Anterior cingulate cortex (tissue), 58 donors: ENCODE measurements around the gene GPC4.
"Not testable (repeated sequence)": the region's sequence is repeated elsewhere in the genome, so short reads cannot be mapped to it uniquely, and the experiment has no call there.

Experiments
- DNase-seq, 58 donors: peaks; one replicate each; lab custom pipeline; 2025; lab: John Stamatoyannopoulos, UW

The GPC4 gene

DNA sequence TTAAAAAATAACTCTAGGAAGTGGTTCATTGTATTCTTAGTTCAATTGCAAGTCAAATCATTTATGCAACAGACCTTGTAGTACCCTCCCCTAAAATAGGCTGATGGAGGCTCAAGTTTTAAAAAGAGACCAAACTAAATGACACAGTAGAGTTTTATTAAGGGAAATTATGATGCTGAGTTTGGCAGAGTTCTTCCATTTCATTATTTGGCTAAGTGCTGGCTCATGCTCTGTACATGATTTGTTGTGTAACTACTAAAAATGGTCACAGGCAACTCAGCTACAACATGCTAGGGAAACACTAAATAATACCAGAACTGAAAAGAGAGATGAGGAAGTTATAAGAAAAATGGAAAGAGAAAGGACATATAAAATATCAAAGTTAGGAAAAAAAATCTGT is 101.0 kb downstream of the GPC4 start:
- no peak for DNase-seq

DNA sequence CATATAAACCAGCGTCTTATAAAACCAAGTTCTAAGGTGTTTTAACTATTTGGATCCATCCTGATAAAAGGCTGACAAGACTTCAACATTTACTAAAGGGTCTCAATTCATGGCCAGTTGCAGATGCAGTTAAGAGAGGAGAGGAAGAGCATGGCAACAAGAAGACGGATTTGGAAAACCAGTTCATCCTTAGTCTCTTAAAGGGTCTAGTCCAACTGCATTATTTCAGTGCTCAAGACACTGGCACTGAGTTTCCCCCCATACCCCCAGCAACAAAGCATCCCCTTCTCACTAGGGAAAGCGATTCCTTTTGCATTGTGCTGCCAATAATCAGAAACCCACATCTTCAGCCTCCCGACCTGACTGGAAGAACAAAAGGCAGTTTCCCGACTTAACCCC is 106.8 kb downstream of the GPC4 start:
- no peak for DNase-seq

DNA sequence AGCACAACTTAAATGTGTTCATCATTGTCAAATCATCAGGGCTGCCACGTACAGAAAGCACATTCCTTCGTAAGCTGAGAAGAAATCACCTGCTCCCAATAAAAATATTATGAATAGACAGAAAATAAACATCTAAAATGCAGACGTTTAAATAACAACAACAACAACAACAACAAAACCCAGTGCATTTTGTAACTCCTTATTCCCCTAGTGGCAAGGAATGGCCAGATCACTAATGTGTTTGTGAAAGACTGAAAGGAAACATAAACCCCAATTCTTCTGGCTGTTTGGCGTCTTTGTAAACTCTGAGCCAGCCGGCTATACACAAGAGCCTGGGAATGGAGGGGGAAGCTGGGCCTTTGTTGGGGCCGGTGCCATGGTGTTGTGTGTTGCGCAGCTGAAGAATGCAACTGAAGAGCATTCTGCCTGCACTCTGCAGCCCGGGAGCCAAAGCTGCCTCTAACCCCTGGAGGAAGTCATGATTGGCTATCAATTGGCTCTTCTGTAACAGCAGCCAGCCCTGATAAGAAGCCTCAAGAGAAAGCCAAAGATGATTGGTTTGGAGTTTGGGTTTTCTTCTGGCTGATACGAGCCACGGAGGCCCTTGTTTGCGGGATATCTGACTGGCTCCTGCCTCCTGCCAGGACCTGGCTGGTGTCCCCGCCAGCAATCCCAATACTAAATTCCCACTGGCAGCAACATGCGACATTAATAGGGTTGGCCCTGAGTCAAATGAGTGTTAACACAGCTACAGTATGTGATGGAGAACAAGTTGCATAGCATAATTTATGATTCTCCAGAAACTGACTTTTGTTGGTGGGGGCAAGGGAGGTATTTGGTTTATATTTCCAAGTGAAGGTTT is 107.4 kb downstream of the GPC4 start:
- peak in 43 of 58 donors; percentile 0 to 66 (median 11) for DNase-seq

DNA sequence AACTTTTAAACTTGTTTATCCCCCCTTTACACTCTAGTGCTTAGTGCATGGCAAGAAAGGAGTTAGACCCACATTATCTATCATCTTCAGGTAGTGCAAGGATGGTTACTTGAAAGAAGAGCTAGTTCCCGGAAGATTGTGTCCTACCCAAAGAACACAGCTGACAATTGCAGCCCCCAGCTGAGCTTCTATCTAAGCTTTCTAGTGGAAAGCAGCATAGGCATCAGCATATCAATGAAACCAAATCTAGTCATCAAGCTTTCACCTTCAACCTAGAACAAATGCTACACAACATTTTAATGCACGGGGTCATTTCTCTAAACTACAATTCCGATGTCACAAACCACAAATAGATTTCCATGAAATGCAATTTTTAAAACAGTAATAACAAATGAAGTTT is 108.2 kb downstream of the GPC4 start:
- no peak for DNase-seq

DNA sequence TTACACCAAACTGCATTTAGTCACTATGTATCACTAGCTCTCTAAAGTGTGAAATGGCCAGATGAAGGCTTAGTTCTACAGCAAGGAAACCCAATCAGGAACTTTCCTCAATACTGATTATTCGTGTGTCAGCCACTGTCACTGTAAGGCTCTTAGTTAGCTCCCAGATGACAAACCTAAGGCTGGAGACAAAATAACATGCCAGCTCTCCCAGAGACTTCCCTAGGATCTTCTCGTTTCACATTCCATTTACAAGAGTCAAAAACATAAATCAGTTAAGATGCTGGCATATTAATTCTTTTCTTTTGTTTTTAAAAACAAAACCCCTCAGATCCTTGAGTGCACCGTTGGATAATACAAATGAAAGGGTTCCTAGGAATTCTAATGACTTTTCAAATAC is 109.0 kb downstream of the GPC4 start:
- DNase-seq = no peak

DNA sequence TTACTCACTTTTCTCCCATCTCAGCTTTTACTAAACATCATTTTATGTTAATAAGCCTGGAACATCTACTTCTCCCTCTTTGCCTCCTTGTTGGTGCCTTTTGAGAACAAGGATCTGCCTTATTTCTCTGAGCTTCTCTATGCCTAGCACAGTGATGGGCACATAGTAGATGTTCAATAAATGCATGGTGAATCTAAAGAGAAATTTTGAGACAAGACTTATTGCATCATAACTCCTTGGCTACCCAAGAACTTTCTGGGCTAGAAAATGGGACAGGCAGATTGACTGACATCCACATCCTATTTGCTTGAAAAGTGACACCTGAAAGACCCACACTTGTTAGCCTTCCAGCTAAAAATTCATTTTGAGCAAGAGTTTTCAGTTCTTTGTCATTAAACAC is 109.9 kb downstream of the GPC4 start:
- no peak for DNase-seq

DNA sequence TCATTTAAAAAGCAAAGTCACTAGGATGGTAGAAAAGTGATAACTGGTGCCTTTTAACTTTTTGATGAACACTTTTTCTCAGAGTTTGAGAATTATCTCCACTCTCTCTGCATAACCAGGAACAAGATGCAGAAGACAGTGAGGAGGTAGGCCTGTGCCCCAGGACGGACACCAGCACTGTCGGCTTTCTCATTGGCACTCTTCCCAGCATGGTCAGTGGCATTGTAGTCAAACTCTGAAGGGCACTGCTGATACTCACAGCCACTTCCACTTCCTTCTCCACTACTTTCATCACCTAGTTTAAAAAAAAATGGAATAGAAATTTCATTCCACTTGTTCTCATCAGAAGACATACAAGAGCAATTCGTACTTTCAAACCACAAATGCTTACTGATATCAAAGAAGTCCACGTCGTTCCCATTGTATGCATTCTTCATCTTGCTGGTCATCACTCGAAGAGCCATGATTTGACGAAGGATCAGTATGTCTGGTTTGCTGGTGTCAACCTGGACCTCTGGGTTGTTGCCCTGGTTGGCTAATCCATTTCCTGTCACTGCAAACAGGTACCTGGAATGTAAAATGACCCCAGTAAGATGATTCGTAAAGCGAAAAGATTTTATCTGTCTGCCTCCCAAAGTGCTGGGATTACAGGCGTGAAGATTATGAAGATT is 112.4 kb downstream of the GPC4 start:
- no peak for DNase-seq

DNA sequence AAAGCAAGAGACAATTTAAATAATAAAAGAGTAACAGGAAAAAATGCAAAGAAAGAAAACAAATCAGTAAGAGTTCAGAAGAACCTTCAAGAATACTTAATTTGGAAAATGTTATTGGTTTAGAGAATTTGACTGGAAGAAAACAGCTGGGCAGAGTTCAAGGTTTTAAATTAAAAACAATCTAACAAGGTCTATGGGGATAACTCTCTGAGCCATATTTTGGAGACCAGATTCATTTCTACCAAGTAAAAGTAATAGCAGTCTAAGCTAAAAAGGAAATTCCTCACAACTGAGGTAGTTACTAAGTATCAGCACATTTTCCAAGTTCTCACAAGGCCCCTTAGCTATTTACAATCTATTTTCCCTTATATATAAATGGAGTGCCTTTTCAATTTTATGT is 114.7 kb downstream of the GPC4 start:
- no peak for DNase-seq

DNA sequence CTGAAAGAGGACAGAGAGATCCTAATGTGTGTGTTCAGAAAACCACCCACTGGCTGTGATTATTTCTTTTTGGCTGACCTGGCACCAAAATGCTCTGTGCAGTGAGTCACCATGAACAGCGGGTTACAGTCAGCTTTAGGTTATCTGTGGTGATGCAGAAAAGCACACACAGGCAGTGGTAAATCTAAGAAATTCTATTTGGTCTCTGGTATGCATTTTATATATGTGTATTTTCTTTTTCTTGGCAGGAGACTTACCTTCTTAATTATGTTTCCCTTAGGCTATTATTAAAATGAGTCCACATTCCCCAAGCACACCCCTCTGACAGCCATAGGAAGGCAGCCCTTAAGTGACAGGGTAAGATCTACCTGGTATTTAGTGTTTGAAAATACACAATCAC is 118.0 kb downstream of the GPC4 start:
- no peak for DNase-seq

DNA sequence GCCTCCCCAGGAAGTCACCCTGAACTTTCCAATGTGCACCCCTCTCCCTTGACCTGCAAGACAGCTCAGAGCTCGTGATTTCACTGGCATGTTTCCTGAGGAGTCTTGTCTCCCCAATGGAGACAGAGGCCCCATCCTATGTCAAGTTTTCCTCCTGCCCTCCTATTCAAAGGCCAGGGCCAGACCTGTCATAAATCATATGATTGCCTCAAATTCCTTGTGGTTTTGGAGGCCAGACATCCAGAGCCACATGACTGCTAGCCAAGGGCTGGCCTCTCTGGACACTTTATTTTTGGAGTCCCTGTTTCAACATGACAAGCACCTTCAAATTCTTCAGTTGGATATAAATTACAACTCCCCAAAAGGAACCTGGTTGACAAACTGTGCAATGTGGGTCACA is 121.2 kb downstream of the GPC4 start:
- DNase-seq = no peak

DNA sequence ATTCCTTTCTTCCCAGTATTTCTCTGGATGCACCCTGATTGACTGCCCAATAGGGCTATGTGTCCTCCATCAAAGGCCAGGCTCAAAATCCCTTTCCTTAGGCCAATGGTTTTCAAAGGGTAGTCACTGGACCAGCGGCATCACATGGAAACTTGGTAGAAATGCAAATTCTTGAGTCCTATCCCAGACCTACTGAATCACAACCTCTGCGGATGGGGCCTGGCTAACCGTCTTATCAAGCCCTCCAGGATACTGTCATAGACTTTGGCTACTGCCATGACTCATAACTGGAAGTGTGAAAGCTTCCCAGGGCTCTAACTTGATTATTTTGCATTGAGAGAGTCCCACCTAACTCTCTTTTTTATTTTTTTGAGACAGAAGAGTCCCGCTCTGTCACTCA is 125.2 kb downstream of the GPC4 start:
- DNase-seq = no peak

DNA sequence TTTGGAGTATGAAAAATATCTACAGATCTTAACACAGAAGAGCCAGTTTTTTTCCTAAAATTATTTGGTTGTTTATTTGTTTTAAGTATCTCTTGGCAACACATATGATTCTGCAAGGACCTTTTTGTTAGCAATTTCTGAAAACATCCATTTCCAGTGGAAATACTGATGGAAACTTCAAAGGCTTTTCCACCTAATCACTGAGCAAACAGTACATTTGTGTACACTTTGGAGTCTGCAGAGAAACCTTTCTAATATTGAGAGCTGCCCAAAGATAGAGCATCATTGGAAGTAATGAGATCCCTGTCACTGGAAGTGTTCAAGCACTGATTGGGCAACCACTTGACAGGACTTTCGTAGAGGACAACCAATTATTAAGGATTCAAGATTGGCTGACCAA is 127.4 kb downstream of the GPC4 start:
- no peak for DNase-seq

DNA sequence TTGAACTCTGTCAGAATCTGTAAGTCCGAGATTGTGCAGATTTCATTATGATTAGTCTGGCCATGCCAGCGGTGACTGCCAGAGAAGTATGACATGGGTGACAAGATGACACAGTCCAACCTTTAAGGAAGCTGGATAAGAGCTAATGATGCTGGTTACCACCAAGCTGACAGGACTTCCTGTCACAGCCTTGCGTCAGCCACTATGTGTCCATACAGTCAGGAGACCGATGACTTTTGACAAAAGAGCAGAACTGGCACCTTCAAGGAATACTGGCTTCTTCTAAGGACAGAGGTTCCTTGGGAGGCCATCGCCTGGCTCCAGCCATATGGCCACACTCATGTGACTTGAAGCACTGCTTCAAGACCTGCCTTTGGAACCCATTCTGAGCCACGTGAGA is 129.9 kb downstream of the GPC4 start:
- no peak for DNase-seq

DNA sequence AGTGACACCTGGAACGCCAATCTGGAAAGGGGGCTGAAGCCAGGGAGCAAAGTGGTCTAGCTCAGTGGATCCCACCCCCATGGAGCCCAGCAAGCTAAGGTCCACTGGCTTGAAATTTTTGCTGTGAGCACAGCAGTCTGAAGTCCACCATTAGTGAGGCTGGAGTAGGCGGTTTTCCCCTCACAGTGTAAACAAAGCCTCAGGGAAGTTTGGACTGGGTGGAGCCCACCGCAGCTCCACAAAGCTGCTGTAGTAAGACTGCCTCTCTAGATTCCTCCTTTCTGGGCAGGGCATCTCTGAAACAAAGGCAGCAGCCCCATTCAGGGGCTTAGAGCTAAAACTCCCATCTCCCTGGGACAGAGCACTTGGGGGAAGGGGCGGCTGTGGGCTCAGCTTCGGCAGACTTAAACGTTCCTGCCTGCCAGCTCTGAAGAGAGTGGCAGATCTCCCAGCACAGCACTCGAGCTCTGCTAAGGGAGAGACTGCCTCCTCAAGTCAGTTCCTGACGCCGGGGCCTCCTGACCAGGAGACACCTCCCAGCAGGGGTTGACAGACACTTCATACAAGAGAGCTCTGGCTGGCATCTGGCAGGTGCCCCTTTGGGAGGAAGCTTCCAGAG is 136.1 kb downstream of the GPC4 start:
- not testable (repeated sequence) for DNase-seq

DNA sequence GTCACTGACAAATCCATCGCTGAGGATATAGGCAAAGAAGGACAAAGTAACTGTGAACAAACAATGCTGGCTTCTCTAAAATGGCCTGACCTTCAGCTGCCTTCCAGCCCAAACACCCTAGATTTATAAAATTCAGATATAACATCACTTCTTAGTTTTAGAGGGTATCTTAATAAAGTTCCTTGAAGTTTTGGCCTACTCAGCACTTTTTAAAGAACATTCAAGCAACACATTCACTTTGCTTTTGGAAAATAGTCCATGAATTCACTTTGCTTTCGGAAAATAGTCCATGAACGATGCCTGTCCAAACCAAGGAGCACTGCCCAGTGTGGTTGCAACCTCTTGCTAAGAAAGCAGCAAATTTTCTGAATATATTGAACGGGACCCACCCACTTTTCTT is 142.1 kb downstream of the GPC4 start:
- DNase-seq = no peak

DNA sequence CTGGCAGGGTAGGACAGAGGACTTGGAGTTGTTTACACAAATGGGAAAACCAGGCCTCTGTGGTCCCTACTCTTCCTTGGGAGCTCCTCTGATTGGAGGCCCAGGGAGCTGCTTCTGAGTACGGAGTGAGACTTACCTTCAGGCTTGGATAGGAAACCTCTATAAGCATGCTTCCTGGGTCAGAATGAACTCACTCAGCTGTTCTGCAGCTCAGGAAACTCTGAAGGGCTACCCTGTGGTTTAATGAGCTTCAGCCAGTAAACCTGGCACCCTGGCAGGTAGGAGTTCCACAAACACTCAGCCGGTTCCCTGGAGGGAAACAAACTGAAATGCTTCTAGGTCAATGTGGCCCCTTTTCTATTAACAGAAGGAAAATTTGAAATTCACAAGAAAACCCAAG is 146.1 kb downstream of the GPC4 start:
- no peak for DNase-seq

DNA sequence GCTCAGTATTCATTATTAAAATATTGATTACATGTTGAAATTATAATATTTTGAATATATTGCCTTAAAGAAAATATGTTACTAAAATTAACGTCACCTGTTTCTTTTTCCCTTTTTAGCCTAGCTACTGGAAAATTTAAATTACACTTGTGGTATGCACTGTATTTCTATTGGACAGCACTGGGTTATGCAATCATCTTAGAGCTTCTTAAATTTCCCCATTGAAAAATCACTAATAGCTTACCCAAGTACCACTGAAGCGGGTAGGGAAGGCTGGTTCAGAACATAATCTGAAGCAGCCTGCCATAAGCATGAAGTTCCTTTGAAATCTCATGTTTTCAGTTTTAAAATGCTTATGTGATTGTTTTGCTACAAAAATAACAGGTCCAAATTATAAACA is 147.7 kb downstream of the GPC4 start:
- no peak for DNase-seq

DNA sequence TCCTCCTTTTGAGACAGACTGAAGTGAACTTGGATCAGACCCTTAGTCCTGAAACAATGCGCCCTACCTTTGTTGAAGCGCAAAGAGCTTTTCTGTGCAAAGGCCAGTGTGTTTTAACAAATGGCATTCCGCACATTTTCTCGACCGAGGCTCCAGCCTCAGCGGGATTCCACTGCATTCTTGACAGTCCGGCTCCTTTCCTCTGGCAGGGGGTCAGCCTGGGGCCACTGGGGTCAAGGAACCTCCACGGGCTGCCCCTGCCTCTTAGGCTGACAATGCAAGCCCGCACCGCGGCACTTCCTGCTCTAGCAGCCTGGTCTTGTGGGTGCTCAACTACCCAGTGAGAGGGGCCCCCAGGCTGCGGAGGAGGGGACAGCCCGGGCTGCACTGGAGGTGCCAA is 150.0 kb downstream of the GPC4 start:
- no peak for DNase-seq

DNA sequence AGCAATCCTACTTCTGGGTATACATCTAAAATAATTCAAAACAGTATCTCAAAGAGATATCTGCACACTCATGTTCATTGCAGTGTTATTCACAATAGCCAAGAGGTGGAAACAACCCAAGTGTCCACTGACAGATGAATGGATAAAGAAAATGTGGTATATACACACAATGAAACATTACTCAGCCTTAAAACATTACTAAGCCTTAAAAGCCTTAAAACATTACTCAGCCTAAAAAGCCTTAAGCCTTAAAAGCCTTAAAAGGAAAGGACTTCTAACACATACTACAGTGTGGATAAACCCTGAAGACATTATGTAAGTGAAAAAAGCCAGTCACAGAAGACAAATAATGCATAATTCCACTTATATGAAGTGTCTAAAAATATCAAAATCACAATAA is 156.8 kb downstream of the GPC4 start:
- DNase-seq = no peak

DNA sequence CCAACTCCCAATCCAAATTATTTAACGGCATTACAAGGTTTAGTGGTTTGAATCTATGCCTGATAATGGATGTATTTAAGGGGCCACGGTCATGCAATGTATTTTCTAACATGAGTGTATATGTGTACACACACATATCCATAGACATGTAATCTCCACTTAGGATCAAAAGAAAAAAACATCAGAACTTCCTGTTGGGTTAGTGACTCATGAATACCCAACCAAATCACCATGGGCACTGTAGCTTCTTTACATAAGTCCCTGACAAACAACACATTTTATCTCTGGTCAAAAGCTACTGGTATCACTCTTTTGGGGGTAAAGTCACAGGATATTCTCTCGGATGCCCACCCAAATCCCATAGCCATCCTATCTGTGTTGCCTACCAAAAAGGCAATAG is 160.6 kb downstream of the GPC4 start:
- no peak for DNase-seq

DNA sequence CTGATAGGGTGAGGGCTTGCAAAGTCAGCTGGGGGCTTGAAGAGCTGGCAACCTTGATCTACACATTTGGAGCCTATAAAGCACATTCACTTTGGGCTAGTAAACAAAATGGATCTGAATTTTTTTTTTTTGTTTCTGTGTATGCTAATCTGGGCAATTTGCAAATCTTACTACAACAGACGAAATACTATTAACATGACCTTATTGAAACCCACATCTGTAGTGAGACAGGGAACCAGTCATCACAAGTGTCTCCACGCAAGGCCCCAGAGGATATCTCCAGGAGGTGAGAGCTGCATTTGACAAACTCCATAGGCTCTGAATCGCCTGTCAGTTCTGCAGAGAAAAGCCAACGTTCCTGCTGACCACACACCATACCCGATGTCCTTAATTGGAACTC is 164.1 kb downstream of the GPC4 start:
- DNase-seq = no peak
